ENCODE measurements around the gene RNF38.

GRCh38 chr9:36442710-36443109, 42.6 kb upstream of the RNF38 start:
- no peak for TF ChIP-seq CTCF (IDR thresholded peaks at IDR 0.05)
- TF ChIP-seq POLR2A (IDR thresholded peaks at IDR 0.05), result no peak

All from uterus (tissue), 2 donors.